Superior temporal gyrus (tissue), 1 donor: ENCODE data around the gene PLP2.
"Not testable (repeated sequence)": the region's sequence is repeated elsewhere in the genome, so short reads cannot be mapped to it uniquely, and the experiment has no call there.

Experiments used
- DNase-seq: peaks from one replicate; pipeline ENCODE4 v3.0.0-alpha.2; 2016; ENCODE audit errors: extremely low spot score

The PLP2 gene, protein sequence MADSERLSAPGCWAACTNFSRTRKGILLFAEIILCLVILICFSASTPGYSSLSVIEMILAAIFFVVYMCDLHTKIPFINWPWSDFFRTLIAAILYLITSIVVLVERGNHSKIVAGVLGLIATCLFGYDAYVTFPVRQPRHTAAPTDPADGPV

DNA sequence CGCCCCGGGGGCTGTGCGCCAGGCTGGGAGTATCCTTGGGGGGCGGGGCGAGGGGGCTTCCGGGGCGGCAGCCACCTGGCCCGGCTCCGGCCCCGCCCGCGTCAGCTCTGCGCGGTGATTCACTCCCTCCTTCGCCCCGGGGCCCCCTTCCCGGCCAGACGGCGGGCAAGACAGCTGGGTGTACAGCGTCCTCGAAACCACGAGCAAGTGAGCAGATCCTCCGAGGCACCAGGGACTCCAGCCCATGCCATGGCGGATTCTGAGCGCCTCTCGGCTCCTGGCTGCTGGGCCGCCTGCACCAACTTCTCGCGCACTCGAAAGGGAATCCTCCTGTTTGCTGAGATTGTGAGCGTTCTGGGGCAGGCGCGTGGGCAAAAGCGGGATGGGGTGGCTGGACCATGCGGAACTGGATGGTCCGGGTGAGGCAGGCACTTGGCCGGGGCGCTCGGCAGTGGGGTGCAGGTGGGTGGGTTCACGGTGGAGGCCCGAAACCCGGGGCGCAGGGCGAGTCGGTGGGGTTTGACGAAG, at the start of gene PLP2:
PLP2 (plus strand) TSS at position 147 of the 528 bp plus-strand sequence; CDS start at position 250, 103 bp downstream.
- no peak for DNase-seq

- no peak for DNase-seq
Observed at GRCh38 chrX:49122499-49122898, 49.2 kb upstream of the PLP2 start.

- not testable (repeated sequence) for DNase-seq
Observed at GRCh38 chrX:49127742-49128258, 43.9 kb upstream of the PLP2 start.

- no peak for DNase-seq
Observed at GRCh38 chrX:49129427-49129826, 42.3 kb upstream of the PLP2 start.

GRCh38 chrX:49132275-49132674, 39.4 kb upstream of the PLP2 start:
- not testable (repeated sequence) for DNase-seq

GRCh38 chrX:49133759-49134158, 37.9 kb upstream of the PLP2 start:
- no peak for DNase-seq

DNA sequence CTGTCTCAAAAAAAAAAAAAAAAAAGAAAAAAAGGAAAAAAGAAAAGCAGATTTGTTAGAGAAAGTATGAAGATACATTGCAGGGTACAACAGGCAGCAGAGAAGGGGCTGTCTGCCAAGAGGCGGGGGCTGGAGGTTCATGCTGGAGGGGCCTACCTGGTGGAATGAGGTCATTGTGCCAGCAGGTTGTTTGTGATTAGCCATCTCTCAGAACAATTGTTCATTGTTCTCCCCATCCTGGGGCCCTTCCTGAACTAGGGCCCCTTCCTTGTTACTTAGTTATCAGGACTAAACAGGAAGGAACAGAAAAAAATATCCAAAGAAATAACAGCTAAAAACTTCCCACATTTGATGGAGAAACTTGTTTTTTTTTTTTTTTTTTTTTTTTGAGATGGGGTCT, 34.2 kb upstream of the PLP2 start:
- DNase-seq, result no peak

- no peak for DNase-seq
Observed at GRCh38 chrX:49139713-49140112, 32.0 kb upstream of the PLP2 start.

DNA sequence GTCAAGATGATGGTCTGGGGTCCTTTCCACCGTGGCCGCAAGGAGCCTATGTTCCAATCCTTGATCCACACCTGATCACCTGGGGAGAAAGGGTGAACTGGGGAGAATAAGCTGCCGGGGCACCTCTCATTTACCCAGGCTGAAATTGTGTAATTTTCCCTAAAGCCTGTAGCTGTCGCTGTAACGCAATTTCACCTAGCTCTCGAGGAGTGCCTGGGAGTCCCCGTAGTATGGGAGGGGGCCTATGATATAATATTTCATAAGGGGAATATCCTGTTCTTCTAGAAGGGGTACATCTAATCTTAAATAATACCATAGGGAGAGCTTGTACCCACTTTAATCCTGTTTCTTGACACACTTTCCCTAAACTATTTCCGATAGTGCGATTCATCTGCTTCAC, 29.4 kb upstream of the PLP2 start:
- DNase-seq, result peak; percentile 17

DNA sequence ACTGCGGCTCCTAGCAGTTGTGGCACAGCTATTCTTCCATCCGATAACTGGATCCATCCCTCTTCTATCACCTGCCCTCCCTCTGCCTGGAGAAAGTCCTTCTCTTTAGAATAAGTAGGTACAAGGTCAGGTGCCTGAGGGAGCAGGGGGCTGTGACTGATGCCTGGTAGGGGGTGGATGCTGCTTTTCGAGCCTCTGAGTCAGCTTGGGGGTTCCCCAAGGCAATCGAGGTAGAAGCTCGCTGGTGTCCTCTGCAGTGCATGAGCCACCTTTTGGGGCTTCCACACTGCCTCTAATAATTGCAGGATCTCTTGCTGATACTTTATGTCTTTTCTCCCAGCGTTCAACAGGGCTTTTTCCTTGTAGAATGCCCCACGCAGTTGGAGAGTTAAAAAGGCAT, 28.5 kb upstream of the PLP2 start:
- not testable (repeated sequence) for DNase-seq

DNA sequence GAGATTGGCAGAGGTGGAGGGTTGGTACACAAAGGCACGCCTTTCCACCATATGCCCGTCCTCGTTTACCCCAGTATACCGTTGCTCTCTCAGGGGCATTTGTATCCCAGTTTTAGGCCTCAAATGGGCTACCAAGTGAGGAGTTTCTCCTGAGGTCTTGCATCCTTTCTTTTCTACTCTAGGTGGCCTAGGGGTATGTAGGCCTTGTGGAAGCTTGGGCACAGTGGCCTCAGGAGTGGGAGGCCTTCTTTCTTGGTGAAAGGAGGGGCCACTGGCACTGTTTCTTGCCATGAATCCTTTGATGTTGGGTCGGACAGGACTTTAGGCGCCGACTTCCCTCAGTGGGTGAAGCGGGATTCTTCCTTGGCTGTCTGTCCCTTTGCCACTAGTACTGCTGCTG, 24.4 kb upstream of the PLP2 start:
- DNase-seq, result no peak

GRCh38 chrX:49147936-49148335, 23.8 kb upstream of the PLP2 start:
- no peak for DNase-seq

DNA sequence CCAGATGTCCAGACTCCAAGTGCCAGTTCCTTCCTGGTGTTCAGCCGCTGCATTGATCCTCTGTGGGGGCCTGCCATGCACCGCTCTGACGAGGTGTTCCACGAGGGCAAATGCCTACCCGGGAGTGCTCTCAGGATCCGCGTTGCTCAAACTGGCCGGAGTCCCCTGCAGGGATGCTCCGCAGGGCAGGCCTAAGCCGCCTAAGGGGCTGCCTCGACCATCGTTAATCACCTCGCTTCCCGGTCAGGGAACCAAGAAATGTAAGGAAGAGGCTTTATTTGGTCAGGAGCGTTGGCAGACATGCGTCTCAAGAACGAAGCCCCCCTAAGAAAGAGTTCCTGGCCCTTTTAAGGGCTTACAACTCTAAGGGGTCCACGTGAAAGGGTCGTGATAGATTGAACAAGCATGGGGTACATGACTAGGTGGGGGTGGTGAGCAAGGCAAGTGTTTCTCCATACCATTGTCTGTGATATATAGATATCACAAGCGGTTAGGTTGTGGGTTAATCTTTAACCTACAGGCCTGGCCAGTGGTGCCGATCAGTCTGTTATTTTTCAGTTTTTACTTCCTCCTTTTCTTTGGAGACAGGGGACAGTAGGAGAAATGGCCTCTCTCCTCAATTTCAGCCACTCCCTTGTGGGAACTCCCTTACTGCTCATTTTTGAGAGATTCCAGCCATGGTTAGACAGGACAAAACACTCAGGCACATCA, 23.2 kb upstream of the PLP2 start:
- DNase-seq, result not testable (repeated sequence)

- not testable (repeated sequence) for DNase-seq
Observed at GRCh38 chrX:49149291-49149690, 22.4 kb upstream of the PLP2 start.

GRCh38 chrX:49153467-49153866, 18.2 kb upstream of the PLP2 start:
- DNase-seq, result no peak

DNA sequence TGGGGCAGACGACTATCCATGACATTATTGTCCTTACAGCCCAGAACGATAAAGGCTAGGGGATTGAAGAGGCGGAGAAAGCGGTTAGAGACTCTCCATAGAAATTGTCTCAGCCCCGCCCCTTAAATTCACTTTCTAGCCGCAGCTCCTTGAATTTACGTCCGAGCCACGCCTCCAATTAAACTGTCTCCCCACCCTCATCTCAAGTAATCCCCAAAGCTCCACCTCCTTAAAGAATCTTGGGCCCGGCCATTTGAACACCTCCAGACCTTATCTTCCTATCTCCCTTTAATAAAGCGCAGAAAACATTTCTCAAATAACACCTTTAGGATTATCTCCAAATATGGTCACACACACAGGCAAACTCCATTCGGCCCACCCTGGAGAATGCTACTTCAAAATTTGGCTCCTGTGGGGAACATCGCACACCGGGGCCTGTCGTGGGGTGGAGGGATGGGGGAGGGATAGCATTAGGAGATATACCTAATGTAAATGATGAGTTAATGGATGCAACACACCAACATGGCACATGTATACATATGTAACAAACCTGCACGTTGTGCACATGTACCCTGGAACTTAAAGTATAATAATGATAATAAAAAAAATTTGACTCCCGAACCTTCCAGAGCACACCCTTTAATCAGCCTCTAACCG, 16.3 kb upstream of the PLP2 start:
- peak; percentile 46 for DNase-seq

DNA sequence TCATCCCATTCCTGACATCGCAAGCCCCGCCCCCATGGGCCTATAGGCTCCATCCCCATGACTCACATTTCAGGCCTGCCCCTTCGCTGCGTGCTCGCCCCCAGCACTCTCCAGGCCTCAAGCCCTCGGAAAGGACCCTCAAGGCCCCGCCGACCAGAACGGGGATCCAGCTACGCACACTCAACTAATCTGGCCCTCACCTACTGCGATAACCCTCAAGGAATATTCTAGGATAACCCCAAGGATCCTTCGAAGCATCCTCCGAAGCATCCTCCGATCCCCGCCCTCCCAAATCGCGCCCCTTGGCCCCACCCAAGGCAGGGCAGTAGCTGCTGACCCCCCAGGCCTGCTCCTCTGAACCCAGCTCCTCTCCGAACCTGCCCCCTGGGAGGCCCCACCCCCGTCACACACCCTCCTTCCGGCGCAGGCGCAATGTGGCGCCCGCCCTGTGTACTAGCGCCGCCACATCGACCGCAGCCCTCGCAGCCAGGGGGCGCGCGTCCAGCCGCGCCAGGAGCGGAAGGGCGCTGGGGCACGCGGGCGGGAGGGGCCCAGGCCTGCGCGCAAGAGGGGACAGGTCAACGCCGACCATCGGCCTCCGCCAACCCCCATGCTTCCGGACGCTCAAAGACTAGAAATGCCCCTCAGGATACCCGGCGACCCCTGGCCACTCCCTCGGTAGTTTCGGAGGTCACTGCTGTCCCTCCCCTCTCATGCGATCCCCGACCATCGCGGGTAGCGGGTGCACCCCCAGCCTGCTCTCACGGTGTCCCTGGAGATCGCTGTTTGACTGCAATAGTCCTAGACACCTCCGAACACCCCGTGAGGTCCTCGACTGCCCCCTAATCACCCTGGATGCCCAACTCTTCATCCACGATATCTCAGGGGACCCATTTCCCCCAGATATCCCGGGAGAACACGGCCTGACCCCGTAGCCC, 15.5 kb upstream of the PLP2 start:
- DNase-seq, result peak; percentile 78

DNA sequence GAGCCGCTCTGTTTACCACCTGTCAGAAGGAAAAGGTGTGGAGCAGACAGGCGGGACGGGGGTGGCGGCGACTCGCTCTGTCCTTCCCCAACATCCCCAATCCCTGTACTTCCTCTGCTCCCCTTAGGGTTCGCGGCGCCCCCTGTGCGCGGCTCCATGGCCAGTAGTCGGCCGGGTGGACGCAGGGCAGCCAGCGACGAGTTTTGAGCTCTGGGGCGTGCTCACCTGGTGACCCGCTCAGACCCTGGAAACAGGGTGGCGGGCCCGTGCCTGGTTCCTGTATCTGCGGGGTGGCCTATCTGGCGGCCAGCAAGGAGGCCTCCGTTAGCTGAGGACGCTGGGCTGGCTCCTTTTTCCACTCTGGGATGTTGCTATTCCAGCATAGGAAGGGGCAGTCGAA, 14.5 kb upstream of the PLP2 start:
- no peak for DNase-seq

DNA sequence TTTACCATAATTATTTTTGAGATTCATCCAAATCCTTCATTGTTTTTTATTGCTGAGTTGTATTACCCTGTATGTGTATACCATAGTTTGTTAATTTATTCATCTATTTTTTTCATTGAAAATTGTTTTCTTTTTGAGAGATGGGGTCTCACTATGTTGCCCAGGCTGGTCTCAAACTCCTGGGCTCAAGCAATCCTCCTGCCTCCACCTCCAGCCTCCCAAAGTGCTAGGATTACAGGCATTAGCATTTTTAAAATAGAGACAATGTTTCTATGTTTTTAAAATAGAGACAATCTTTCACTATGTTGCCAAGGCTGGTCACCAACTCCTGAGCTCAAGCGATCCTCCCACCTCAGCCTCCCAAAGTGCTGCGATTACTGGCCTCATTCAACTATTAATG, 10.8 kb upstream of the PLP2 start:
- DNase-seq, result no peak

DNA sequence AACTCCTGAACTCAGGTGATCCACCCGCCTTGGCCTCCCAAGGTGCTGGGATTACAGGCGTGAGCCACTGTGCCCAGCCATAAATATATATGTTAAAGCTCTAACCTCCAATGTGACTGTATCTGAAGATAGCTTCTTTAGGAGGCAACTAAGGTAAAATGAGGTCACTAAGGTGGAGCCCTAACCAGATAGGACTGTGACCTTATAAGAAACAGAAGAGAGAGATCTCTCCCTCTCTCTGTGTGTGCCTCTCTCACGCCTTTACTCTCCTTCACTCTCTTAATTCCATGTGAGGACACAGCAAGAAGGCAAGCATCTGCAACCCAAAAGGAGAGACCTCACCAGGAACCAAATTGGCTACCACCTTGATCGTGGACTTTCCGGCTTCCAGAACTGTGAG, 10.1 kb upstream of the PLP2 start:
- no peak for DNase-seq

- DNase-seq, result no peak
Observed at GRCh38 chrX:49162620-49163019, 9.1 kb upstream of the PLP2 start, which contains the start of gene MAGIX. Gene MAGIX (plus strand): TSS chrX:49162758. CDS start chrX:49162890, 132 bp downstream.
